ENCODE measurements around the gene CEND1.

DNA sequence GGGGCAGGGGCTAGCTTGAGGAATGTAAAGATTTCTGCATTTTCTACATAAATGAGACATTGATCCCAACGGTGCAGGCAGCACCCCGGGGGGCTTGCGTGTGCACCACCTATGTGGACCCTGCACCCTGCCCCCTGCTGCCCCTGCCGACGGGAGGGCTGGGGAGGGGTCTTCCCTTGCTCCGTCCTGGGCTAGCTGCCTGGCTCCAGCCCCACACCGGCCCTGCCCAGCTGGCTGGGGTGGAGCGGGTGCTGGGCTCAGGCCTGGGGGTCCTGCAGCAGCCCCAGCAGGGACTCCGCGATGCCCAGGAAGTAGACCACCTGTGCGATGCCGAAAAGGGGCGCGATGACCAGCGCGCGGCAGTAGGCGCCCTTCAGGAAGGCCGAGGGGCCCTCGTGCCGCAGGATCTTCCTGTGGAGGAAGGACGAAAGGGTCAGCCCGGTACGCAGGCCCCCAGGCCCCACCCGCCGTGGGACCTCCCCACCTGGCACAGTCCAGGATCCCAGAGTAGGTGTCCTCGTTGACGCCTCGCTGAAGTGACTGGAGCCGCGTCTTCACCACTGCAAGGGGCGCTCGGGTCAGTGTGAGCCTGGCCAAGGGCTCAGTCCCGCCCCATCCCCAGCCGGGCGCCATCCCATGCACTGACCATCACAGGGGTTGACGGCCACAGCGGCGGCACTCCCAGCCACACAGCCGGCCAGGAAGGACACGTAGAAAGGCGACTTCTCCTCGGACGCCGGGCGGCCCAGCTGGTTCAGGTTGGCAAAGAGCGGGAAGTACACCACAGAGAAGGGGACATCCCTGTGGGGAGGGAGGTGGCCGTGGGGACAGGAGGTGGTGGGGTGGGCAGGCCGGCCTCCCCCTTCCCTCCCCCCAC, 2.0 kb upstream of the CEND1 start:
- TF ChIP-seq, protein P1, sequence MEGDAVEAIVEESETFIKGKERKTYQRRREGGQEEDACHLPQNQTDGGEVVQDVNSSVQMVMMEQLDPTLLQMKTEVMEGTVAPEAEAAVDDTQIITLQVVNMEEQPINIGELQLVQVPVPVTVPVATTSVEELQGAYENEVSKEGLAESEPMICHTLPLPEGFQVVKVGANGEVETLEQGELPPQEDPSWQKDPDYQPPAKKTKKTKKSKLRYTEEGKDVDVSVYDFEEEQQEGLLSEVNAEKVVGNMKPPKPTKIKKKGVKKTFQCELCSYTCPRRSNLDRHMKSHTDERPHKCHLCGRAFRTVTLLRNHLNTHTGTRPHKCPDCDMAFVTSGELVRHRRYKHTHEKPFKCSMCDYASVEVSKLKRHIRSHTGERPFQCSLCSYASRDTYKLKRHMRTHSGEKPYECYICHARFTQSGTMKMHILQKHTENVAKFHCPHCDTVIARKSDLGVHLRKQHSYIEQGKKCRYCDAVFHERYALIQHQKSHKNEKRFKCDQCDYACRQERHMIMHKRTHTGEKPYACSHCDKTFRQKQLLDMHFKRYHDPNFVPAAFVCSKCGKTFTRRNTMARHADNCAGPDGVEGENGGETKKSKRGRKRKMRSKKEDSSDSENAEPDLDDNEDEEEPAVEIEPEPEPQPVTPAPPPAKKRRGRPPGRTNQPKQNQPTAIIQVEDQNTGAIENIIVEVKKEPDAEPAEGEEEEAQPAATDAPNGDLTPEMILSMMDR (conservative IDR thresholded peaks at IDR 0.05 in 1 of 2, IDR thresholded peaks at IDR 0.05 in 1 of 2; ENCODE audit: extremely low read depth in 1 of 2, insufficient read depth in 1 of 2, low read depth in 1 of 2, low read length in 2 of 2): no peak
- TF ChIP-seq EZH2 (IDR thresholded peaks at IDR 0.05; ENCODE audit: borderline replicate concordance, low read length): no peak
